SK-N-SH (cell line): ENCODE results near the gene FKBP2. TPM values are rescaled to one million over a fixed set of nuclear protein-coding genes. Genes with fewer than 3 reads are reported as not detected.

Source experiments
- CTCF ChIA-PET: fragments of 300-600, 350-600 bp; formaldehyde crosslinking; extraction: SDS; loops from one replicate; lab custom pipeline; 2021; lab: Yijun Ruan, JAX
- POLR2A ChIA-PET: fragments of 350-600 bp; sonication (Branson Sonifier 250); formaldehyde crosslinking; extraction: SDS; loops from one replicate; lab custom pipeline; 2020; ENCODE audit warnings: antibody characterized with exemption, inconsistent platforms; lab: Yijun Ruan, JAX
- DNase-seq: peaks from one replicate; pipeline ENCODE4 v3.0.0; 2012
- H2AFZ ChIP-seq: fragments of 200-600 bp; sonication (generic); 2 replicates; pipeline ENCODE4 v1.8.1; 2016; ENCODE audit warnings: antibody characterized with exemption, mild to moderate bottlenecking, low read depth
- H3F3A ChIP-seq: fragments of 200-600 bp; sonication (generic); replicated peaks from 2 replicates; pipeline ENCODE3; 2016; ENCODE audit warnings: antibody characterized with exemption, mild to moderate bottlenecking; ENCODE audit not compliant: insufficient read depth
- H3K27ac ChIP-seq, 2 experiments: fragments of 200-500 bp in 1 of 2; fragments of 200-600 bp in 1 of 2; sonication (Bioruptor generic) in 1 of 2; sonication (generic), shearing (Covaris generic) in 1 of 2; 2 replicates each; pipeline versions ENCODE4 v1.5.1 to v1.6.1; 2014 to 2016; ENCODE audit warnings: low read depth in 2 of 2, inconsistent platforms in 1 of 2, low read length in 1 of 2, mild to moderate bottlenecking in 1 of 2, mixed read lengths in 1 of 2
- H3K27me3 ChIP-seq: fragments of 200-600 bp; sonication (generic), shearing (Covaris generic); 2 replicates; pipeline ENCODE4 v1.6.1; 2016; ENCODE audit warnings: mixed run types; ENCODE audit not compliant: insufficient read depth
- H3K36me3 ChIP-seq, 2 experiments: fragments of 200-500 bp in 1 of 2; fragments of 200-600 bp in 1 of 2; sonication (Bioruptor generic) in 1 of 2; sonication (generic) in 1 of 2; replicated peaks in 1 of 2; 2 replicates each; pipeline versions ENCODE3 to v1.5.1; 2014 to 2016; ENCODE audit warnings: low read length in 1 of 2, mild to moderate bottlenecking in 1 of 2; ENCODE audit not compliant: insufficient read depth in 2 of 2, control insufficient read depth in 1 of 2
- H3K4me1 ChIP-seq, 2 experiments: fragments of 200-500 bp in 1 of 2; fragments of 200-600 bp in 1 of 2; sonication (Bioruptor generic) in 1 of 2; sonication (generic), shearing (Covaris generic) in 1 of 2; 2 replicates each; pipeline versions ENCODE4 v1.5.1 to v1.6.1; 2014 to 2016; ENCODE audit warnings: low read depth in 1 of 2, low read length in 1 of 2, mixed run types in 1 of 2; ENCODE audit not compliant: insufficient read depth in 2 of 2, control insufficient read depth in 1 of 2
- H3K4me2 ChIP-seq: fragments of 200-600 bp; sonication (generic), shearing (Covaris generic); 2 replicates; pipeline ENCODE4 v1.6.1; 2017; ENCODE audit warnings: mixed run types
- H3K4me3 ChIP-seq, 2 experiments: fragments of 200-500 bp in 1 of 2; fragments of 200-600 bp in 1 of 2; sonication (Bioruptor generic) in 1 of 2; sonication (generic), shearing (Covaris generic) in 1 of 2; 2 replicates each; pipeline versions ENCODE4 v1.5.1 to v1.8.1; 2014 to 2016; ENCODE audit warnings: low read depth in 2 of 2, inconsistent platforms in 1 of 2, low read length in 1 of 2, mild to moderate bottlenecking in 1 of 2, mixed read lengths in 1 of 2, moderate library complexity in 1 of 2
- H3K79me2 ChIP-seq: fragments of 200-600 bp; sonication (generic); 2 replicates; pipeline ENCODE4 v1.8.1; 2017; ENCODE audit warnings: mild to moderate bottlenecking; ENCODE audit not compliant: insufficient read depth
- H3K9ac ChIP-seq: fragments of 200-600 bp; sonication (generic); 2 replicates; pipeline ENCODE4 v1.6.1; 2017; ENCODE audit warnings: mixed run types
- H3K9me2 ChIP-seq: fragments of 200-600 bp; sonication (generic); 2 replicates; pipeline ENCODE4 v1.6.1; 2017; ENCODE audit warnings: mixed run types
- H3K9me3 ChIP-seq: fragments of 200-600 bp; sonication (generic); 2 replicates; pipeline ENCODE4 v1.6.1; 2017; ENCODE audit warnings: mixed run types, mild to moderate bottlenecking, moderate library complexity
- H4K20me1 ChIP-seq: fragments of 200-600 bp; sonication (generic); 2 replicates; pipeline ENCODE4 v1.6.1; 2017; ENCODE audit warnings: mild to moderate bottlenecking, mixed run types; ENCODE audit not compliant: insufficient read depth
- CTCF ChIP-seq: fragments of 200-600 bp; sonication (generic); IDR thresholded peaks from 2 replicates; pipeline ENCODE4 v1.6.1; 2017; ENCODE audit warnings: antibody characterized with exemption, mild to moderate bottlenecking, moderate library complexity
- ELF1 ChIP-seq: IDR thresholded peaks from 2 replicates; pipeline ENCODE4 v1.4.0; 2012
- EZH2phosphoT487 ChIP-seq: fragments of 200-600 bp; sonication (generic); IDR thresholded peaks from 2 replicates; pipeline ENCODE4 v1.6.1; 2017; ENCODE audit warnings: low read depth, mixed run types, mild to moderate bottlenecking, antibody characterized with exemption, moderate library complexity, borderline replicate concordance
- FOXJ3 ChIP-seq: sonication (generic); formaldehyde crosslinking; IDR thresholded peaks from 2 replicates; pipeline ENCODE4 v1.5.1; 2020; ENCODE audit warnings: mild to moderate bottlenecking, missing genetic modification reagents
- GABPA ChIP-seq: IDR thresholded peaks from 2 replicates; pipeline ENCODE4 v1.4.0; 2012; ENCODE audit warnings: low read depth, mild to moderate bottlenecking
- GATA2 ChIP-seq: sonication (generic); formaldehyde crosslinking; IDR thresholded peaks from 2 replicates; pipeline ENCODE4 v1.5.0; 2020; ENCODE audit warnings: mild to moderate bottlenecking, missing genetic modification reagents
- MEF2A ChIP-seq: IDR thresholded peaks from 2 replicates; pipeline ENCODE4 v1.4.0; 2012; ENCODE audit warnings: low read depth, borderline replicate concordance
- MXI1 ChIP-seq: IDR thresholded peaks from 2 replicates; pipeline ENCODE4 v1.6.1; 2012; ENCODE audit warnings: mild to moderate bottlenecking, low read depth, low read length, improper control_type of control experiment
- NRF1 ChIP-seq: IDR thresholded peaks from 2 replicates; pipeline ENCODE4 v1.6.1; 2012; ENCODE audit warnings: low read depth, mild to moderate bottlenecking, low read length
- PBX3 ChIP-seq: IDR thresholded peaks from 2 replicates; pipeline ENCODE4; 2012
- POLR2AphosphoS5 ChIP-seq: IDR thresholded peaks from 2 replicates; pipeline ENCODE4 v1.6.1; 2012; ENCODE audit warnings: low read depth, low read length
- RAD21 ChIP-seq: IDR thresholded peaks from 2 replicates; pipeline ENCODE4 v1.6.1; 2012; ENCODE audit warnings: mild to moderate bottlenecking, low read length
- RCOR1 ChIP-seq: fragments of 150-350 bp; IDR thresholded peaks from 2 replicates; pipeline ENCODE4 v1.6.1; 2017; ENCODE audit warnings: antibody characterized with exemption, low read length
- RFX5 ChIP-seq: IDR thresholded peaks from 2 replicates; pipeline ENCODE4 v1.6.1; 2012; ENCODE audit warnings: mild to moderate bottlenecking, improper control_type of control experiment, low read length
- RXRA ChIP-seq: IDR thresholded peaks from 2 replicates; pipeline ENCODE4 v1.4.0; 2012; ENCODE audit warnings: low read depth, mild to moderate bottlenecking, borderline replicate concordance
- YY1 ChIP-seq: IDR thresholded peaks from 2 replicates; pipeline ENCODE4 v1.4.0; 2012; ENCODE audit warnings: low read depth, mild to moderate bottlenecking
- WGBS: methylation state at CpG from one replicate; pipeline ENCODE4 v1.1.6; 2017; ENCODE audit warnings: low lambda C conversion rate; 5-methylcytosine and 5-hydroxymethylcytosine counted together
- polyA plus RNA-seq, 3 experiments: library from polyadenylated mRNA; depleted of rRNA; stranded (reverse); fragments of >200 nt; gene quantifications; 2 replicates each; pipeline ENCODE4 v1.2.3, GENCODE V29; 2012

FKBP2 gene
- polyA plus RNA-seq, 1 of the 3 experiments (the other 2 are of a cell fraction): 127 TPM

GRCh38 chr11:64253043-64253442, 12.1 kb downstream of the FKBP2 start:
- POLR2A ChIA-PET: interaction anchor here (0.9 to 12.4 kb wide), 3 partner anchors 9 to 17 kb away, joined by 3 to 112 read pairs (median 34); no protein-coding TSS in a partner anchor
- H3F3A ChIP-seq: peaks cover 3% of the 10 kb centered on the region
- H4K20me1 ChIP-seq: peaks cover 14% of the 10 kb centered on the region
- H2AFZ ChIP-seq: no peak overlapping the region
- no peak overlapping the region; a peak in 1 of 4 replicates for H3K27ac ChIP-seq
- H3K79me2 ChIP-seq: peaks cover 30% of the 10 kb centered on the region
- H3K36me3 ChIP-seq: peaks cover 10 to 24% of the 10 kb centered on the region in 2 experiments
- H3K4me3 ChIP-seq: peak overlapping the region; percentile 88 to 90; a peak in 2 of 4 replicates
- H3K9ac ChIP-seq: no peak overlapping the region; the same call in 1 of the 2 replicates
- H3K9me2 ChIP-seq: no peaks in the 10 kb centered on the region
- CTCF ChIA-PET: interaction anchor here (1.4 to 4.6 kb wide), 7 partner anchors 10 to 50 kb away, joined by 4 to 119 read pairs (median 17); partner anchors contain the start of genes BAD, ESRRA, GPR137 and VEGFB
- DNase-seq: no peak
- TF ChIP-seq GATA2 (no peak), RCOR1 (no peak), ELF1 (no peak), FOXJ3 (CRISPR knock-in tag) (no peak), EZH2phosphoT487 (no peak), MEF2A (no peak)
- TF ChIP-seq, all 33 proteins: peak for 0
- WGBS: 85% methylated on average over 7 of the region's 8 CpGs
- peaks cover 10 to 25% of the 10 kb centered on the region in 2 experiments; a peak in 2 of 4 replicates for H3K4me1 ChIP-seq
- no peaks in the 10 kb centered on the region for H3K27me3 ChIP-seq
- no peaks in the 10 kb centered on the region for H3K9me3 ChIP-seq
- H3K4me2 ChIP-seq: peak overlapping the region; percentile 96

- peak overlapping the region; percentile 96; the same call in 1 of the 2 replicates for H3K4me2 ChIP-seq
- H3K4me3 ChIP-seq: no peak overlapping the region
- POLR2A ChIA-PET: no interaction called here
Observed at GRCh38 chr11:64253481-64253880, 12.6 kb downstream of the FKBP2 start.

More at GRCh38 chr11:64253481-64253880, 12.6 kb downstream of the FKBP2 start:
- no peak overlapping the region for H2AFZ ChIP-seq
- H3K27me3 ChIP-seq: no peaks in the 10 kb centered on the region
- peaks cover 10 to 25% of the 10 kb centered on the region in 2 experiments; a peak in 2 of 4 replicates for H3K4me1 ChIP-seq
- H3F3A ChIP-seq: peaks cover 3% of the 10 kb centered on the region
- DNase-seq: no peak
- H3K9me3 ChIP-seq: no peaks in the 10 kb centered on the region
- TF ChIP-seq CTCF (no peak), MXI1 (no peak), PBX3 (no peak), POLR2AphosphoS5 (no peak), GATA2 (no peak), NRF1 (no peak), GABPA (no peak), RXRA (no peak), YY1 (no peak), RAD21 (no peak), RFX5 (no peak)
- H3K79me2 ChIP-seq: peaks cover 30% of the 10 kb centered on the region
- H4K20me1 ChIP-seq: peaks cover 14% of the 10 kb centered on the region
- H3K27ac ChIP-seq: no peak overlapping the region
- H3K9ac ChIP-seq: no peak overlapping the region
- no peaks in the 10 kb centered on the region for H3K9me2 ChIP-seq
- 100% methylated on average over 1 of the region's 5 CpGs for WGBS
- CTCF ChIA-PET: interaction anchor here (1.5 to 1.6 kb wide), 2 partner anchors 9 to 10 kb away, joined by 4 to 15 read pairs; no protein-coding TSS in a partner anchor
- peaks cover 10 to 26% of the 10 kb centered on the region in 2 experiments for H3K36me3 ChIP-seq
